HEK293 (cell line): Measurements from ENCODE around the gene CCDC183.
"Not testable (repeated sequence)": the region's sequence is repeated elsewhere in the genome, so short reads cannot be mapped to it uniquely, and the experiment has no call there.

Experiments used
- CTCF ChIA-PET: fragments of 350-600 bp; formaldehyde crosslinking; extraction: SDS; loops from one replicate; lab custom pipeline; 2021; ENCODE audit warnings: antibody characterized with exemption; lab: Yijun Ruan, JAX
- POLR2A ChIA-PET: fragments of 300-600 bp; formaldehyde crosslinking; extraction: SDS; loops from one replicate; lab custom pipeline; 2020; ENCODE audit warnings: antibody characterized with exemption, inconsistent platforms; lab: Yijun Ruan, JAX
- H3K27ac ChIP-seq: fragments of 200-500 bp; sonication (Bioruptor generic); 2 replicates; pipeline ENCODE4 v1.5.1; 2014; ENCODE audit warnings: low read depth, low read length, control low read depth, inconsistent platforms; ENCODE audit errors: extremely low read depth
- H3K36me3 ChIP-seq, 2 experiments: fragments of 200-500 bp in 1 of 2; sonication (Bioruptor generic) in 1 of 2; 1 replicate in 1 of 2; 2 replicates in 1 of 2; pipeline ENCODE4 v1.5.1; 2014 to 2017; ENCODE audit warnings: inconsistent platforms in 2 of 2, low read length in 2 of 2; ENCODE audit not compliant: control insufficient read depth in 2 of 2, insufficient read depth in 1 of 2
- H3K4me1 ChIP-seq: fragments of 200-500 bp; sonication (Bioruptor generic); 2 replicates; pipeline ENCODE4 v1.5.1; 2014; ENCODE audit warnings: mild to moderate bottlenecking, low read length, inconsistent platforms; ENCODE audit not compliant: control insufficient read depth, insufficient read depth
- H3K4me3 ChIP-seq: 2 replicates; pipeline ENCODE4 v1.5.1; 2011; ENCODE audit warnings: low read depth, mild to moderate bottlenecking, control low read depth, low read length, moderate library complexity
- H3K9me3 ChIP-seq: fragments of 200-500 bp; sonication (Bioruptor generic); 2 replicates; pipeline ENCODE4 v1.5.1; 2014; ENCODE audit warnings: low read depth, low read length, inconsistent platforms; ENCODE audit not compliant: control insufficient read depth, insufficient read depth
- CTCF ChIP-seq: fragments of 450-650 bp; formaldehyde crosslinking; IDR thresholded peaks from 2 replicates; pipeline ENCODE4 v1.5.1; 2016; ENCODE audit warnings: missing biosample characterization, missing genetic modification characterization
- FEZF1 ChIP-seq: fragments of 450-650 bp; formaldehyde crosslinking; IDR thresholded peaks from 2 replicates; pipeline ENCODE4 v1.5.1; 2016; ENCODE audit warnings: missing biosample characterization, missing genetic modification characterization
- GLIS1 ChIP-seq: fragments of 450-650 bp; formaldehyde crosslinking; IDR thresholded peaks from 2 replicates; pipeline ENCODE4 v1.5.1; 2016; ENCODE audit warnings: missing biosample characterization, missing genetic modification characterization
- GLIS2 ChIP-seq: fragments of 450-650 bp; formaldehyde crosslinking; IDR thresholded peaks from 2 replicates; pipeline ENCODE4 v1.5.1; 2016; ENCODE audit warnings: missing biosample characterization, missing genetic modification characterization
- HIC1 ChIP-seq: fragments of 450-650 bp; formaldehyde crosslinking; IDR thresholded peaks from 2 replicates; pipeline ENCODE4 v1.5.1; 2016; ENCODE audit warnings: missing biosample characterization, missing genetic modification characterization
- KLF8 ChIP-seq: fragments of 450-650 bp; formaldehyde crosslinking; IDR thresholded peaks from 2 replicates; pipeline ENCODE4 v1.5.1; 2016; ENCODE audit warnings: missing biosample characterization, missing genetic modification characterization
- PATZ1 ChIP-seq: fragments of 450-650 bp; formaldehyde crosslinking; IDR thresholded peaks from 2 replicates; pipeline ENCODE4 v1.5.1; 2016; ENCODE audit warnings: missing biosample characterization, missing genetic modification characterization
- PRDM1 ChIP-seq: fragments of 450-650 bp; formaldehyde crosslinking; IDR thresholded peaks from 2 replicates; pipeline ENCODE4; 2016; ENCODE audit warnings: missing biosample characterization, missing genetic modification characterization
- PRDM4 ChIP-seq: fragments of 450-650 bp; formaldehyde crosslinking; IDR thresholded peaks from 2 replicates; pipeline ENCODE4 v1.5.1; 2017; ENCODE audit warnings: missing biosample characterization, missing genetic modification characterization
- SP3 ChIP-seq: fragments of 450-650 bp; formaldehyde crosslinking; IDR thresholded peaks from 2 replicates; pipeline ENCODE4 v1.5.1; 2016; ENCODE audit warnings: missing biosample characterization, missing genetic modification characterization
- ZFP69B ChIP-seq: fragments of 450-650 bp; formaldehyde crosslinking; IDR thresholded peaks from 2 replicates; pipeline ENCODE4 v1.5.1; 2016; ENCODE audit warnings: missing biosample characterization, missing genetic modification characterization
- ZIC2 ChIP-seq: fragments of 450-650 bp; formaldehyde crosslinking; IDR thresholded peaks from 2 replicates; pipeline ENCODE4 v1.5.1; 2016; ENCODE audit warnings: missing biosample characterization, missing genetic modification characterization
- ZNF10 ChIP-seq: fragments of 450-650 bp; formaldehyde crosslinking; IDR thresholded peaks from 2 replicates; pipeline ENCODE4 v1.5.1; 2017; ENCODE audit warnings: missing biosample characterization, missing genetic modification characterization
- ZNF2 ChIP-seq: fragments of 450-650 bp; formaldehyde crosslinking; IDR thresholded peaks from 2 replicates; pipeline ENCODE4 v1.5.1; 2016; ENCODE audit warnings: missing biosample characterization, missing genetic modification characterization
- ZNF24 ChIP-seq: fragments of 450-650 bp; formaldehyde crosslinking; IDR thresholded peaks from 2 replicates; pipeline ENCODE4 v1.5.1; 2016; ENCODE audit warnings: missing biosample characterization, missing genetic modification characterization
- ZNF324 ChIP-seq: fragments of 450-650 bp; formaldehyde crosslinking; IDR thresholded peaks from 2 replicates; pipeline ENCODE4 v1.5.1; 2016; ENCODE audit warnings: missing biosample characterization, missing genetic modification characterization
- ZNF366 ChIP-seq: fragments of 450-650 bp; formaldehyde crosslinking; conservative IDR thresholded peaks from 2 replicates; pipeline ENCODE4 v1.5.1; 2016; ENCODE audit warnings: missing biosample characterization, missing genetic modification characterization
- ZNF600 ChIP-seq: fragments of 450-650 bp; formaldehyde crosslinking; IDR thresholded peaks from 2 replicates; pipeline ENCODE4 v1.5.1; 2016; ENCODE audit warnings: missing biosample characterization, missing genetic modification characterization
- ZNF629 ChIP-seq: fragments of 450-650 bp; formaldehyde crosslinking; IDR thresholded peaks from 2 replicates; pipeline ENCODE4 v1.5.1; 2017; ENCODE audit warnings: missing biosample characterization, missing genetic modification characterization
- ZNF692 ChIP-seq: fragments of 450-650 bp; formaldehyde crosslinking; IDR thresholded peaks from 2 replicates; pipeline ENCODE4 v1.5.1; 2016; ENCODE audit warnings: missing biosample characterization, missing genetic modification characterization
- TF ChIP-seq, protein P1 (sequence below): fragments of 450-650 bp; formaldehyde crosslinking; IDR thresholded peaks from 2 replicates; pipeline ENCODE4 v1.5.1; 2016; ENCODE audit warnings: missing biosample characterization, missing genetic modification characterization

Gene CCDC183

GRCh38 chr9:136766410-136767120 lies 29.6 kb upstream of the CCDC183 start:
- not testable (repeated sequence) for H3K27ac ChIP-seq, H3K36me3 ChIP-seq, H3K4me3 ChIP-seq, H3K9me3 ChIP-seq, H3K4me1 ChIP-seq
- CTCF ChIA-PET, result interaction anchor here (0.6 to 4.7 kb wide), 21 partner anchors 9 to 754 kb away, joined by 3 to 79 read pairs (median 4); partner anchors contain the start of gene LCN8
- POLR2A ChIA-PET, result interaction anchor here (1.7 kb wide), 1 partner anchor 39 kb away, joined by 7 read pairs; no protein-coding TSS in a partner anchor
- TF ChIP-seq ZNF600 (tag by site-specific recombination) (peak; percentile 90), FEZF1 (tag by site-specific recombination) (0 out of 2 replicates have a peak, but pooled peaks have one; percentile 5), ZNF24 (tag by site-specific recombination) (peak; percentile 57; the same call in 1 of the 2 replicates), ZNF692 (tag by site-specific recombination) (peak; percentile 55; the same call in 1 of the 2 replicates), ZFP69B (tag by site-specific recombination) (peak; percentile 43; the same call in 1 of the 2 replicates), ZNF366 (tag by site-specific recombination) (peak; percentile 93), ZNF2 (tag by site-specific recombination) (peak; percentile 91), ZNF10 (peak; percentile 83), KLF8 (tag by site-specific recombination) (peak; percentile 88), PRDM1 (tag by site-specific recombination) (peak; percentile 98), PATZ1 (tag by site-specific recombination) (peak; percentile 73), CTCF (tag by site-specific recombination) (peak; percentile 37), ZNF324 (tag by site-specific recombination) (peak; percentile 79), HIC1 (tag by site-specific recombination) (peak; percentile 48; the same call in 1 of the 2 replicates), SP3 (0 out of 2 replicates have a peak, but pooled peaks have one; percentile 28), GLIS1 (tag by site-specific recombination) (peak; percentile 93), PRDM4 (tag by site-specific recombination) (peak; percentile 56; the same call in 1 of the 2 replicates), ZNF629 (tag by site-specific recombination) (peak; percentile 69), GLIS2 (tag by site-specific recombination) (peak; percentile 18; the same call in 1 of the 2 replicates), ZIC2 (tag by site-specific recombination) (0 out of 2 replicates have a peak, but pooled peaks have one; percentile 8)
- TF ChIP-seq, protein P1, sequence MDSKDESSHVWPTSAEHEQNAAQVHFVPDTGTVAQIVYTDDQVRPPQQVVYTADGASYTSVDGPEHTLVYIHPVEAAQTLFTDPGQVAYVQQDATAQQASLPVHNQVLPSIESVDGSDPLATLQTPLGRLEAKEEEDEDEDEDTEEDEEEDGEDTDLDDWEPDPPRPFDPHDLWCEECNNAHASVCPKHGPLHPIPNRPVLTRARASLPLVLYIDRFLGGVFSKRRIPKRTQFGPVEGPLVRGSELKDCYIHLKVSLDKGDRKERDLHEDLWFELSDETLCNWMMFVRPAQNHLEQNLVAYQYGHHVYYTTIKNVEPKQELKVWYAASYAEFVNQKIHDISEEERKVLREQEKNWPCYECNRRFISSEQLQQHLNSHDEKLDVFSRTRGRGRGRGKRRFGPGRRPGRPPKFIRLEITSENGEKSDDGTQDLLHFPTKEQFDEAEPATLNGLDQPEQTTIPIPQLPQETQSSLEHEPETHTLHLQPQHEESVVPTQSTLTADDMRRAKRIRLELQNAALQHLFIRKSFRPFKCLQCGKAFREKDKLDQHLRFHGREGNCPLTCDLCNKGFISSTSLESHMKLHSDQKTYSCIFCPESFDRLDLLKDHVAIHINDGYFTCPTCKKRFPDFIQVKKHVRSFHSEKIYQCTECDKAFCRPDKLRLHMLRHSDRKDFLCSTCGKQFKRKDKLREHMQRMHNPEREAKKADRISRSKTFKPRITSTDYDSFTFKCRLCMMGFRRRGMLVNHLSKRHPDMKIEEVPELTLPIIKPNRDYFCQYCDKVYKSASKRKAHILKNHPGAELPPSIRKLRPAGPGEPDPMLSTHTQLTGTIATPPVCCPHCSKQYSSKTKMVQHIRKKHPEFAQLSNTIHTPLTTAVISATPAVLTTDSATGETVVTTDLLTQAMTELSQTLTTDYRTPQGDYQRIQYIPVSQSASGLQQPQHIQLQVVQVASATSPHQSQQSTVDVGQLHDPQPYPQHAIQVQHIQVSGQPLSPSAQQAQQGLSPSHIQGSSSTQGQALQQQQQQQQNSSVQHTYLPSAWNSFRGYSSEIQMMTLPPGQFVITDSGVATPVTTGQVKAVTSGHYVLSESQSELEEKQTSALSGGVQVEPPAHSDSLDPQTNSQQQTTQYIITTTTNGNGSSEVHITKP (tag by site-specific recombination), result peak; percentile 57; the same call in 1 of the 2 replicates
